ENCODE measurements around the gene EPC1.

The EPC1 gene

GRCh38 chr10:32299354-32299980, 47.5 kb downstream of the EPC1 start:
- no peaks in the 10 kb centered on the region for H3K9me3 Mint-ChIP-seq (ENCODE audit: low read depth)
- H3K27ac Mint-ChIP-seq: peak overlapping the region; percentile 74
- H3K4me1 Mint-ChIP-seq (ENCODE audit: low read depth): peaks cover 73% of the 10 kb centered on the region
- H3K4me3 Mint-ChIP-seq: peak overlapping the region; percentile 35
- peaks cover 16% of the 10 kb centered on the region for H3K36me3 Mint-ChIP-seq
- no peaks in the 10 kb centered on the region for H3K27me3 Mint-ChIP-seq

- Mint-ChIP-seq H3K27ac (peak overlapping the region; percentile 28), H3K27me3 (no peaks in the 10 kb centered on the region), H3K9me3 (ENCODE audit: low read depth) (no peaks in the 10 kb centered on the region), H3K36me3 (peaks cover 11% of the 10 kb centered on the region), H3K4me1 (ENCODE audit: low read depth) (peaks cover 68% of the 10 kb centered on the region), H3K4me3 (no peak overlapping the region)
Measured at GRCh38 chr10:32298075-32298812, 48.7 kb downstream of the EPC1 start.

DNA sequence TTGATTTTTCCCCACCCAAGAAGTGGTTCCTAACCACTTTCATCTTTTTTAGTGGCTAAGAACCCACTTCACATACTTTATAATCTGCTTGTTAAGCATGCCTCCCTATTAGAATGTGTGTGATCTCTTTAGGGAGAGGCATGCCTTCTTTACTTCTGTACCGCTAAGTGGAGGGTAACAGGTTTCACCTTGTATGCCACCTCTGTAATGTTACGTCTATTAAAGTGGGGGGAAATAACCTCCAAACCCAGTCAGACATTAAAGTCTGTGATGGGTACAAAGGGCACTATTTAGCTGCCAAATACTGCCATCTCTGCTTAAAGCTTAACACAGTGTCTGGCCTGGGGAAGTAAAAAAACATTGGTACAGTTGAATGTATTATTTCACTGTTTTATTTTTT, 51.9 kb downstream of the EPC1 start:
- H3K36me3 Mint-ChIP-seq: peaks cover 7% of the 10 kb centered on the region
- peak overlapping the region; percentile 58 for H3K27ac Mint-ChIP-seq
- peak overlapping the region; percentile 9 for H3K4me3 Mint-ChIP-seq
- H3K4me1 Mint-ChIP-seq (ENCODE audit: low read depth): peaks cover 48% of the 10 kb centered on the region
- no peaks in the 10 kb centered on the region for H3K9me3 Mint-ChIP-seq (ENCODE audit: low read depth)
- H3K27me3 Mint-ChIP-seq: no peaks in the 10 kb centered on the region

GRCh38 chr10:32293581-32293980, 53.4 kb downstream of the EPC1 start:
- Mint-ChIP-seq H3K27me3 (no peaks in the 10 kb centered on the region), H3K4me1 (ENCODE audit: low read depth) (peaks cover 37% of the 10 kb centered on the region), H3K9me3 (ENCODE audit: low read depth) (no peaks in the 10 kb centered on the region), H3K4me3 (no peak overlapping the region), H3K36me3 (peaks cover 3% of the 10 kb centered on the region), H3K27ac (peak overlapping the region; percentile 13)

DNA sequence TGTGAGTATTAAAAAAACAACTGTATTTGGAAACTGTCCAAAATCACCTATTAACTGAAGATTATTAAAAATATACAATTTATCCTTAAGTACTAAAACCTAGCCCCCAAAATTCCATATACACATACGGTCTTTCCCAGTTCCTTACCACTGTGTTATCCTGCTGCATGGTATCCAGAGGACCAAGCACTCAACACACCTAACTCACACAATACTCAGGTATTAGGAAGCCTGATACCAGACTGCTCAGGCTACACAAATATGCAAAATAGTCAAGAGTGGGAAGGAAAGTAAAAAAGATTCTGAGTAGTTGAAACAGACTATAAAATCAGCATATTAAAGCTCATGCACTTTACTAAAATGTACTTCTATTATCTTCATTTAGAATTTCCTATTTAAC, 67.2 kb downstream of the EPC1 start:
- Mint-ChIP-seq H3K9me3 (ENCODE audit: low read depth) (no peaks in the 10 kb centered on the region), H3K27ac (peak overlapping the region; percentile 68), H3K4me3 (no peak overlapping the region), H3K27me3 (no peaks in the 10 kb centered on the region), H3K4me1 (ENCODE audit: low read depth) (peaks cover 22% of the 10 kb centered on the region), H3K36me3 (peaks cover 5% of the 10 kb centered on the region)

GRCh38 chr10:32273336-32273735, 73.6 kb downstream of the EPC1 start:
- Mint-ChIP-seq H3K4me1 (ENCODE audit: low read depth) (peaks cover 12% of the 10 kb centered on the region), H3K36me3 (peaks cover 11% of the 10 kb centered on the region), H3K27me3 (no peaks in the 10 kb centered on the region), H3K27ac (peak overlapping the region; percentile 61), H3K9me3 (ENCODE audit: low read depth) (no peaks in the 10 kb centered on the region), H3K4me3 (no peak overlapping the region)

GRCh38 chr10:32271617-32272016, 75.3 kb downstream of the EPC1 start:
- Mint-ChIP-seq H3K27ac (no peak overlapping the region), H3K27me3 (no peaks in the 10 kb centered on the region), H3K36me3 (peaks cover 12% of the 10 kb centered on the region), H3K4me1 (ENCODE audit: low read depth) (peaks cover 5% of the 10 kb centered on the region), H3K9me3 (ENCODE audit: low read depth) (no peaks in the 10 kb centered on the region), H3K4me3 (no peak overlapping the region)

- Mint-ChIP-seq H3K4me3 (no peak overlapping the region), H3K9me3 (ENCODE audit: low read depth) (no peaks in the 10 kb centered on the region), H3K27ac (peak overlapping the region; percentile 52), H3K4me1 (ENCODE audit: low read depth) (no peaks in the 10 kb centered on the region), H3K36me3 (peaks cover 12% of the 10 kb centered on the region), H3K27me3 (no peaks in the 10 kb centered on the region)
Measured at GRCh38 chr10:32269343-32270100, 77.4 kb downstream of the EPC1 start.

DNA sequence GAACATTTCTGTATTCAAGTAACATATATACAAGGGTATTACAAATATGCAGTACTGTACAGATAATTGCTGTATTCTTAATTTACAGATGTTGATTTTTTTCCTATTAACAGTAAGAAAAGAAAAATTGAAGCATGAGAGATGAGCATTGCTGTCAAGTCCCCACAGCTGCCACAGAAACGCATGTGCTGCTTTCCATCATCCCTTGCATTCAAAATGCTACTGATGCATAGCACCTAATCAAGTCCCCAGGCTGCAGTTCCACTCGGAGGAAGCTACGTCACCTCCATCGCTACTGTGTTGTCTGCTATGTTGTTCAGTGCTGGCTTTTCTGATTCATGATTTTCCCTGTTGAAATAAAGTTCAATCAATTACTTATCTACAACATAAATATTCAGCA, 78.2 kb downstream of the EPC1 start:
- Mint-ChIP-seq H3K9me3 (ENCODE audit: low read depth) (no peaks in the 10 kb centered on the region), H3K4me3 (no peak overlapping the region), H3K4me1 (ENCODE audit: low read depth) (no peaks in the 10 kb centered on the region), H3K27ac (no peak overlapping the region), H3K27me3 (no peaks in the 10 kb centered on the region), H3K36me3 (peaks cover 12% of the 10 kb centered on the region)

DNA sequence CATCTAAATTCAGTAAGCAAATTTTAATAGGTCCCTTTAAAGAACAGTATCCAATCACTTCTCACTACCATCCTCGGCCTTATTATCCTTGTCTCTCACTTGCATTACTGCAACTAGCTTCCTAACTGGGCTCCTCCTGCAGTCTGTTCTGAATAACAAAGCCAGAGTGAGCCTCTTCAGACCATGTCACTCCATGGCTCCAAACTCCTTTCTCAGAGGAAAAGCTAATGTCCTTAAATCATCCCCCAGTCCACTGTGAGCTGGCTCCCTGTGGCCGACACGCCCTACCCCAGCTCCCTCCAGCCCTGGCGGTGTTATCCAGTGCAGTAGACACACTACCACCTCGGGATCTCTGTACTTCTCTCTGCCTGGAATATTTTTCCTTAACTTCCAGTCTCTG, 80.0 kb downstream of the EPC1 start:
- no peaks in the 10 kb centered on the region for H3K9me3 Mint-ChIP-seq (ENCODE audit: low read depth)
- peaks cover 11% of the 10 kb centered on the region for H3K36me3 Mint-ChIP-seq
- peaks cover 2% of the 10 kb centered on the region for H3K4me1 Mint-ChIP-seq (ENCODE audit: low read depth)
- H3K27ac Mint-ChIP-seq: peak overlapping the region; percentile 41
- H3K27me3 Mint-ChIP-seq: no peaks in the 10 kb centered on the region
- H3K4me3 Mint-ChIP-seq: no peak overlapping the region

DNA sequence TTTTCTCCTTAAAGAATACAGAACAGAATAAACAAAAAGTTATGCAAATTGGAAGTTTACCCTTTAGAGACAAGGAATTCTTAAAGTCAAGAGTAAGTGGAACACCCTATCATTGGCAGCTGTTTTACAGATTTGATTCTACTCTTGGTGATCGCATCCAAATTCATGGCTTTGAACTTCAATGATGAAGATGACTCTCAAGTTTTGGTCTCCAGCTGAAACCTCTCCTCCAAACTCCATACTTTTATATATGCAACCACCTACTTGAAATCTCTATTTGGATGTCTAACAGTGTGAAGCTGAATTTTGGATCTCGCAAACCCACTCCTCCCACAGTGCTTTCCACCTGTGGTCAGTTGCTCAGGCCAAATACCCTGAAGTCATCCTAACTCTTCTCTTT, 80.4 kb downstream of the EPC1 start:
- no peaks in the 10 kb centered on the region for H3K9me3 Mint-ChIP-seq (ENCODE audit: low read depth)
- no peaks in the 10 kb centered on the region for H3K27me3 Mint-ChIP-seq
- peaks cover 2% of the 10 kb centered on the region for H3K4me1 Mint-ChIP-seq (ENCODE audit: low read depth)
- peaks cover 10% of the 10 kb centered on the region for H3K36me3 Mint-ChIP-seq
- H3K4me3 Mint-ChIP-seq: no peak overlapping the region
- peak overlapping the region; percentile 41 for H3K27ac Mint-ChIP-seq

GRCh38 chr10:32265756-32266155, 81.2 kb downstream of the EPC1 start:
- peaks cover 2% of the 10 kb centered on the region for H3K4me1 Mint-ChIP-seq (ENCODE audit: low read depth)
- H3K9me3 Mint-ChIP-seq (ENCODE audit: low read depth): no peaks in the 10 kb centered on the region
- H3K27me3 Mint-ChIP-seq: no peaks in the 10 kb centered on the region
- H3K4me3 Mint-ChIP-seq: no peak overlapping the region
- H3K27ac Mint-ChIP-seq: no peak overlapping the region
- H3K36me3 Mint-ChIP-seq: peaks cover 7% of the 10 kb centered on the region

GRCh38 chr10:32263300-32263699, 83.7 kb downstream of the EPC1 start:
- Mint-ChIP-seq H3K36me3 (peaks cover 3% of the 10 kb centered on the region), H3K4me3 (no peak overlapping the region), H3K4me1 (ENCODE audit: low read depth) (peaks cover 2% of the 10 kb centered on the region), H3K27me3 (no peaks in the 10 kb centered on the region), H3K27ac (no peak overlapping the region), H3K9me3 (ENCODE audit: low read depth) (no peaks in the 10 kb centered on the region)

DNA sequence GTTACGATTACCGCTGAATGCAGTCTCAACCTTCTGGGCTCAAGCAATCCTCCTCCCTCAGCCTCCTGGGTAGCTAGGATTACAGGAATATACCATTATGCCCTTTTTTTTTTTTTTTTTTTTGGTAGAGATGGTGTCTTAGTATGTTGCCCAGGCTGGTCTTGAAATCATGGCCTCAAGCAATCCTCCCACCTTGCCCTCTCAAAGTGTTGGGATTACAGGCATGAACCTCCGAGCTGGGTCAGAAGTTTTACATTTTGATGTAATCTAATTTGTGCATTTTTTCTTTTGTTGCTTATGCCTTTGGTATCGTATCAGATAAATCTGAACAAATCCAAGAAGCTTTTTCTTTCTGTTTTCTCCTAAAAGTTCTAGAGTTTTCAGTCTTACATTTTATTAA, 87.4 kb downstream of the EPC1 start:
- no peak overlapping the region for H3K4me3 Mint-ChIP-seq
- H3K9me3 Mint-ChIP-seq (ENCODE audit: low read depth): no peaks in the 10 kb centered on the region
- no peaks in the 10 kb centered on the region for H3K36me3 Mint-ChIP-seq
- H3K27ac Mint-ChIP-seq: no peak overlapping the region
- peaks cover 7% of the 10 kb centered on the region for H3K4me1 Mint-ChIP-seq (ENCODE audit: low read depth)
- no peaks in the 10 kb centered on the region for H3K27me3 Mint-ChIP-seq
